Stimulated activated naive CD8-positive, alpha-beta T cell treated with anti-CD3 and anti-CD28 coated beads, Interleukin-15, Interleukin-2, amounts not matched to agents 100 U/mL and 50 U/mL, for 24 hours (primary cell): ENCODE results near the gene DLG2.
"Not testable (repeated sequence)": the region's sequence is repeated elsewhere in the genome, so short reads cannot be mapped to it uniquely, and the experiment has no call there.

Experiments
- ATAC-seq: fragments of 150-1000 bp; cut with Tn5 transposase; one replicate; pipeline ENCODE4 v1.10.0; 2021
- DNase-seq: peaks from one replicate; pipeline ENCODE4 v3.0.0; 2021

Gene DLG2

DNA sequence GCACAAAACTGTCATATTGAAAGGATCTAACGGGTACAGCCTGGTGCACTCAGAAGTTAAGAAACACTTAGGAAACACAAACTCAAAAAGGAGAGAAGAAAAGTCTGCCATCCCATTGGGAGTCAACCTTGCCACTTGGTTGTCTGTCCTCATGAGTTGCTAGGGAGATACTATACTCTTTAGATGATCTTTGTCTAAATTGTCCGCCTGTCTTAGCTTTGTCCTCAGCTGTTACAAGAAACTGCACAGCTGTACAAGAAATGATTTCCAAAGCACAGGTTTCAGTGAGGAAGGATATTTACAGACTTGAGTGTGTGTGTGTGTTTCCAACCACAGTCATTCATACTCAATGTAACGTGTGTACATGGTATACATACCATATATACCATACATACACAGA lies 2171.8 kb downstream of the DLG2 start:
- no peak for ATAC-seq

GRCh38 chr11:83454674-83455073 lies 2172.5 kb downstream of the DLG2 start:
- DNase-seq (no peak), ATAC-seq (no peak)

More for the DNA sequence above, 2171.8 kb downstream of the DLG2 start:
- DNase-seq, result no peak

- ATAC-seq, result no peak
- no peak for DNase-seq
Measured at GRCh38 chr11:83449338-83449913, 2177.7 kb downstream of the DLG2 start.

DNA sequence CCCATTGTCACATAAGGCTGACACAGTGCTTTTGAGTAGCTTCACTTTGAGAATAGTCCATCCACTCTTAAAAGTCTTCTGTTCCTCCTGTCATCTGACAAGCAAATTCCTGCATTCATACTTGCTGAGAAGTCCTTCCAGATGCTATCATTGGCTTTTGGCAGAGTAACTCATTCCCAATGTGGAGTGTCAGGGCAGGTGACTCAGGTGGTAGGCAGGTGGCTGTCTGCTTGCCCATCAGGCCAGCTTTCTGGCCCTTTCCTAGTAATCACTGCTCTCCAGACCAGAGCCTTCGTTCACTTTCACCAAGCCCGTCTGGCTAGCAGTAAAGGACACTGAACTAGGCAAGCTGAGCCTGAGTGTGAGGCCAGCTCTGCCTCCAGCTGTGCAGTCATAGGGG lies 2178.5 kb downstream of the DLG2 start:
- ATAC-seq (no peak), DNase-seq (no peak)

- ATAC-seq, DNase-seq: not testable (repeated sequence)
Measured at GRCh38 chr11:83443880-83444279, 2183.3 kb downstream of the DLG2 start.

- DNase-seq (no peak), ATAC-seq (no peak)
Measured at GRCh38 chr11:83441601-83442000, 2185.5 kb downstream of the DLG2 start.

DNA sequence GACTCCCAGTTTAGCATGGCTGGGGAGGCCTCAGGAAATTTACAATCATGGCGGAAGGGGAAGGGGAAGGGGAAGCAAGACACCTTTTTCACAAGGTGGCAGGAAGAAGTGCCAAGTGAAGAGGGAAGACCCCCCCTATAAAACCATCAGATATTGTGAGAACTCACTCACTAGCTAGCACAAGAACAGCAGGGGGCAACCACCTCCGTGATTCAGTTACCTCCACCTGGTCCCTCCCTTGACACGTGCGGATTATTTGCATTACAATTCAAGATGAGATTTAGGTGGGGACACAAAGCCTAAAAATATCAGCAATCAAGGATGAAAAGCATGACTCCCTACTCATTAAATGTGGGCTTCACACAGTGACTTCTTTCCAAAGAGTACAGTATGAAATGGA lies 2186.0 kb downstream of the DLG2 start:
- ATAC-seq (no peak), DNase-seq (no peak)

- DNase-seq (no peak), ATAC-seq (no peak)
Measured at GRCh38 chr11:83438438-83438837, 2188.7 kb downstream of the DLG2 start.

GRCh38 chr11:83437939-83438338 lies 2189.2 kb downstream of the DLG2 start:
- no peak for DNase-seq

DNA sequence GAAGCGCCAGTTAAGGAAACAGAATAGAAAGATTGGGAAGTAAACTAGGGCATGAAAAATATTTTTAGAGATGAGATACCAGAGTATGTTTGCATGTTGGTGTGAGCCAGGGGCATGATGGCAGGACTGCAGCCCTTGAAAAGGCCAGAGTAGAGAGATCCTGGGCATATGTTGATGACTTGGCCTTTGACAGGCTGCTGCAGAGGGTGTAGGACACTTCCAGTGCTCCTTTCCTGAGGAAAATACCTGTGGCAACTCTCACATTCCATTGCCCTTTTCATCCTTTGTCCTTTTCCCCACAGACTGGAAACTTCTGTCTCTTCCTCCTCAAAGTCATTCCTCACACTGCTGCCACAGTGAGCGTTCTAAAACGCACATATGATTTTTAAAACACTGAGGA lies 2190.3 kb downstream of the DLG2 start:
- DNase-seq, result no peak
- no peak for ATAC-seq

More at GRCh38 chr11:83437939-83438338, 2189.2 kb downstream of the DLG2 start:
- ATAC-seq, result no peak

GRCh38 chr11:83434812-83435211 lies 2192.3 kb downstream of the DLG2 start:
- ATAC-seq, DNase-seq: not testable (repeated sequence)

DNA sequence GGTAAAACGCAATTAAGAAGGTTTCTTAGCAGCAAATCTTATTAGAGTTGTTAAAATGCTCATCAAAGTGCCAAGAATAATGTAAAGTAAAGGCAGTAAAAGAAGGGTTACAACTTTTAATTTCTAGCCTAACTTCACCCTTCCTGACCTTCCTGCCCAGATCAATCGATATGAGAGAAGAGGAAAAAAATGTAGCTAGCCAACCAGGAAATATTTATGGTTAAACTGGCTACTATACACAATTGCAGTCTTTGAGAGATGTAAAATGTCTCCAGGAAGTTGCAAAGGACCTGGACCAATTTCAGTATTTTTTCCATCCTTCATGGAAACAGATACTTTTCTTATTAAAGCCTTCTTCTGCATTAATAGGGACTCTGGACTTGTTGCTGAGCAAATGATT lies 2199.2 kb downstream of the DLG2 start:
- ATAC-seq (no peak), DNase-seq (no peak)

GRCh38 chr11:83427501-83427900 lies 2199.6 kb downstream of the DLG2 start:
- ATAC-seq (no peak), DNase-seq (no peak)

- ATAC-seq (no peak), DNase-seq (no peak)
Measured at GRCh38 chr11:83425137-83425466, 2202.0 kb downstream of the DLG2 start.

- no peak for ATAC-seq
- no peak for DNase-seq
Measured at GRCh38 chr11:83424376-83425136, 2202.6 kb downstream of the DLG2 start.

DNA sequence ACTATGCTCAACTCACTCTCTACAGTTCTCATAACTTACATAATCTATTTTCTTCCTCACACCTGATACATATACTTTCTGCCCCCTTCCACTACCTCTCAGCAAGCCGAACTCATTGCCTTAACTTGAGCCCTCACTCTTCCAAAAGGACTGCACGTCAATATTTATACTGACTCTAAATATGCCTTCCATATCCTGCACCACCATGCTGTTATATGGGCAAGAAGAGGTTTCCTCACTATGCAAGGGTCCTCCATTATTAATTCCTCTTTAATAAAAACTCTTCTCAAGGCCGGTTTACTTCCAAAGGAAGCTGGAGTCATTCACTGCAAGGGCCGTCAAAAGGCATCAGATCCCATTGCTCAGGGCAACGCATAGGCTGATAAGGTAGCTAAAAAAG lies 2204.5 kb downstream of the DLG2 start:
- not testable (repeated sequence) for ATAC-seq, DNase-seq

- ATAC-seq (no peak), DNase-seq (no peak)
Measured at GRCh38 chr11:83410605-83411565, 2216.3 kb downstream of the DLG2 start.

- DNase-seq, result no peak
- ATAC-seq, result no peak
Measured at GRCh38 chr11:83409891-83410290, 2217.3 kb downstream of the DLG2 start.

DNA sequence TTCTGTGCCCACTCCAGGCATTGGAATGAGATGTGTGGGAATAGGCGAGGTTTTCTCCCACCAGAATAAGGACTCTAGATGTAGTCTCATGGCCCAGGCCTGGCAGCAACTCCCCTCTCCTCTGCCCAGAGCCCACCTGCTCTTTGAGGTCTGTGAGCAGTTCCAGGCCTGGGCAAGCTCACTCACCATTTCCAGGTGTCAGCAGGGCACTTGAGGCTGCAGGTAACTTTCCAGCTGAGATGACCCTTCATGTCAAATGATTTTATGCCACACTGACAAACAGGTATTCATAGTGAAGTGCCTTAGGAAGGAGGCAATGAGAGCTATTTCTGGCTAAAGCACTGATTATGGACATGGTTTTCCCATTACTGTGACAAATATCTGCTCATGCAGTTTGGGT lies 2217.7 kb downstream of the DLG2 start:
- DNase-seq (no peak), ATAC-seq (no peak)

GRCh38 chr11:83408946-83409345 lies 2218.2 kb downstream of the DLG2 start:
- no peak for ATAC-seq
- DNase-seq, result no peak
